MM.1S (cell line): ENCODE results near the gene KCNQ5.
A peak's percentile ranks its signal among the peaks of the same experiment; 100 is the strongest.

Experiments
- DNase-seq: peaks from one replicate; pipeline ENCODE4 v3.0.0-alpha.2; 2015
- H2AFZ ChIP-seq: fragments of 300-600 bp; sonication (generic); 2 replicates; pipeline ENCODE4 v1.6.0; 2016; ENCODE audit warnings: antibody characterized with exemption, low read length
- H3F3A ChIP-seq: fragments of 300-600 bp; sonication (generic); 2 replicates; pipeline ENCODE4 v1.6.1; 2016; ENCODE audit warnings: mild to moderate bottlenecking, antibody characterized with exemption, low read length, moderate library complexity, mixed read lengths; ENCODE audit not compliant: insufficient read depth
- H3K27ac ChIP-seq: fragments of 300-600 bp; sonication (generic); 2 replicates; pipeline ENCODE4 v1.5.1; 2016; ENCODE audit warnings: mild to moderate bottlenecking, low read length
- H3K27me3 ChIP-seq: fragments of 300-600 bp; sonication (generic); replicated peaks from 2 replicates; pipeline ENCODE4 v1.6.0; 2016; ENCODE audit warnings: low read length; ENCODE audit not compliant: insufficient read depth
- H3K36me3 ChIP-seq: fragments of 300-600 bp; sonication (generic); replicated peaks from 2 replicates; pipeline ENCODE4 v1.6.1; 2016; ENCODE audit warnings: mild to moderate bottlenecking, low read length, mixed read lengths; ENCODE audit not compliant: insufficient read depth
- H3K4me1 ChIP-seq: fragments of 300-600 bp; sonication (generic); 2 replicates; pipeline ENCODE4 v1.6.1; 2016; ENCODE audit warnings: low read length, mixed read lengths
- H3K4me2 ChIP-seq: fragments of 300-600 bp; sonication (generic); 2 replicates; pipeline ENCODE4 v1.6.0; 2016; ENCODE audit warnings: low read depth, low read length
- H3K4me3 ChIP-seq: fragments of 300-600 bp; sonication (generic); 2 replicates; pipeline ENCODE4 v1.5.1; 2016; ENCODE audit warnings: low read length, mixed read lengths
- H3K79me2 ChIP-seq: fragments of 300-600 bp; sonication (generic); 2 replicates; pipeline ENCODE4 v1.6.1; 2016; ENCODE audit warnings: mixed run types, low read length, mixed read lengths
- H3K9ac ChIP-seq: fragments of 300-600 bp; sonication (generic); 2 replicates; pipeline ENCODE4 v1.6.1; 2016; ENCODE audit warnings: low read length, mixed read lengths
- H3K9me2 ChIP-seq: fragments of 300-600 bp; sonication (generic); replicated peaks from 2 replicates; pipeline ENCODE4 v1.6.1; 2016; ENCODE audit warnings: mild to moderate bottlenecking, low read length, mixed read lengths; ENCODE audit not compliant: insufficient read depth
- H3K9me3 ChIP-seq: fragments of 300-600 bp; sonication (generic); replicated peaks from 2 replicates; pipeline ENCODE4 v1.6.1; 2016; ENCODE audit warnings: mild to moderate bottlenecking, low read length, mixed read lengths; ENCODE audit not compliant: insufficient read depth
- H4K20me1 ChIP-seq: fragments of 300-600 bp; sonication (generic); 2 replicates; pipeline ENCODE4 v1.6.1; 2016; ENCODE audit warnings: mild to moderate bottlenecking, low read length, moderate library complexity, mixed read lengths; ENCODE audit not compliant: insufficient read depth
- EZH2 ChIP-seq: fragments of 300-600 bp; sonication (generic); optimal IDR thresholded peaks from 2 replicates; pipeline ENCODE3; 2017; ENCODE audit warnings: low read depth, mild to moderate bottlenecking, antibody characterized with exemption, low read length, mixed read lengths
- EZH2phosphoT487 ChIP-seq: fragments of 300-600 bp; sonication (generic); IDR thresholded peaks from 2 replicates; pipeline ENCODE4 v1.6.1; 2018; ENCODE audit warnings: antibody characterized with exemption, low read length
- TF ChIP-seq, protein P1 (sequence below): fragments of 300-600 bp; sonication (generic); IDR thresholded peaks from 2 replicates; pipeline ENCODE4 v1.5.1; 2016; ENCODE audit warnings: antibody characterized with exemption, low read length, mixed read lengths

KCNQ5 gene

DNA sequence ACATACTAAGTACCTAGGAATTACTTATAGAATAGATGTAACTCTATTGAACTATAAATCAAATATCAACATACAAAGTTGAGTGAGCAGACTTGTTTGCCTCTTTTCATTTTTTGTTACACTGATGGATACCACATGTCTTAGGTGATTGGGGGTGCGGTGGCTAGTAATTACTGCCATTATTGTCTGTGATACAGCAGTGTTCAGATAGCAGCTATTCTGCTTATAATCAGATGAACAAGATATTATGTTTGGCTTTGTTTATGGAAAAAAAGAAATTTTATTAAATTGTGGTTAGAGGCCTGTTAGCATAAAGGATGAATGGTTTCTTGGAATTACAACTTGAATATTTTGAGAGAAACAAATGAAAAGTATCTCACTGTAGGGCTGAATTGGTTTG is 55.9 kb downstream of the KCNQ5 start:
- Histone ChIP-seq H3K79me2 (peaks cover 16% of the 10 kb centered on the region), H3K9me3 (no peaks in the 10 kb centered on the region), H3K4me2 (no peak overlapping the region), H3K27ac (no peak overlapping the region), H3K36me3 (no peaks in the 10 kb centered on the region), H3K27me3 (no peaks in the 10 kb centered on the region), H4K20me1 (no peaks in the 10 kb centered on the region), H3K9me2 (no peaks in the 10 kb centered on the region), H2AFZ (no peak overlapping the region), H3K4me3 (no peak overlapping the region), H3F3A (no peaks in the 10 kb centered on the region), H3K4me1 (no peaks in the 10 kb centered on the region; the same call in 1 of the 2 replicates), H3K9ac (no peak overlapping the region)
- no peak for DNase-seq
- TF ChIP-seq EZH2phosphoT487 (no peak), EZH2 (no peak)
- TF ChIP-seq, protein P1, sequence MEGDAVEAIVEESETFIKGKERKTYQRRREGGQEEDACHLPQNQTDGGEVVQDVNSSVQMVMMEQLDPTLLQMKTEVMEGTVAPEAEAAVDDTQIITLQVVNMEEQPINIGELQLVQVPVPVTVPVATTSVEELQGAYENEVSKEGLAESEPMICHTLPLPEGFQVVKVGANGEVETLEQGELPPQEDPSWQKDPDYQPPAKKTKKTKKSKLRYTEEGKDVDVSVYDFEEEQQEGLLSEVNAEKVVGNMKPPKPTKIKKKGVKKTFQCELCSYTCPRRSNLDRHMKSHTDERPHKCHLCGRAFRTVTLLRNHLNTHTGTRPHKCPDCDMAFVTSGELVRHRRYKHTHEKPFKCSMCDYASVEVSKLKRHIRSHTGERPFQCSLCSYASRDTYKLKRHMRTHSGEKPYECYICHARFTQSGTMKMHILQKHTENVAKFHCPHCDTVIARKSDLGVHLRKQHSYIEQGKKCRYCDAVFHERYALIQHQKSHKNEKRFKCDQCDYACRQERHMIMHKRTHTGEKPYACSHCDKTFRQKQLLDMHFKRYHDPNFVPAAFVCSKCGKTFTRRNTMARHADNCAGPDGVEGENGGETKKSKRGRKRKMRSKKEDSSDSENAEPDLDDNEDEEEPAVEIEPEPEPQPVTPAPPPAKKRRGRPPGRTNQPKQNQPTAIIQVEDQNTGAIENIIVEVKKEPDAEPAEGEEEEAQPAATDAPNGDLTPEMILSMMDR: no peak

DNA sequence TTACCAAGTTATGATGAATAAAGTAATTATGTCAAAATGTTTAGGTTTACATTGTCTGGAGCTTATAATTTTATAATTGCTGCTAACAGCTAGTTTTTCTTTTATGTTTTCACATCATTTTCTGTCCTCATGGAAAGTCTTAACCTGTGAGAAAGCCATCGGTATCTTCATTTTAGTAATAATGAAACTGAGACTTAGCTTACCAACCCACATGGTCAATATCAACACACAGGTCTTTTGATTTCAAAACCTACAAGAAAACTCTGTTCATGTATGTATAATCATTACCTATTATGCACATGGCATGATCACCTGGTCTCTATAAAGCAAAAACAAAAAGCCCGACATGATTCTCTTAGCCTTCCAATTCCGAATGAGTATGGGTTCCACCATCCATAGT is 61.9 kb downstream of the KCNQ5 start:
- Histone ChIP-seq H3K9me3 (no peaks in the 10 kb centered on the region), H2AFZ (no peak overlapping the region), H3K9ac (no peak overlapping the region), H3F3A (0 out of 2 replicates have a peak, but pooled peaks cover 2% of the 10 kb centered on the region), H3K4me1 (peaks cover 14% of the 10 kb centered on the region), H3K27me3 (no peaks in the 10 kb centered on the region), H3K9me2 (no peaks in the 10 kb centered on the region), H3K27ac (no peak overlapping the region), H3K36me3 (no peaks in the 10 kb centered on the region), H3K4me2 (peak overlapping the region; percentile 3; the same call in 1 of the 2 replicates), H4K20me1 (no peaks in the 10 kb centered on the region), H3K4me3 (no peak overlapping the region), H3K79me2 (peaks cover 37% of the 10 kb centered on the region)
- peak; percentile 46 for DNase-seq
- no peak for TF ChIP-seq EZH2phosphoT487
- TF ChIP-seq, protein P1: no peak
- no peak for TF ChIP-seq EZH2

DNA sequence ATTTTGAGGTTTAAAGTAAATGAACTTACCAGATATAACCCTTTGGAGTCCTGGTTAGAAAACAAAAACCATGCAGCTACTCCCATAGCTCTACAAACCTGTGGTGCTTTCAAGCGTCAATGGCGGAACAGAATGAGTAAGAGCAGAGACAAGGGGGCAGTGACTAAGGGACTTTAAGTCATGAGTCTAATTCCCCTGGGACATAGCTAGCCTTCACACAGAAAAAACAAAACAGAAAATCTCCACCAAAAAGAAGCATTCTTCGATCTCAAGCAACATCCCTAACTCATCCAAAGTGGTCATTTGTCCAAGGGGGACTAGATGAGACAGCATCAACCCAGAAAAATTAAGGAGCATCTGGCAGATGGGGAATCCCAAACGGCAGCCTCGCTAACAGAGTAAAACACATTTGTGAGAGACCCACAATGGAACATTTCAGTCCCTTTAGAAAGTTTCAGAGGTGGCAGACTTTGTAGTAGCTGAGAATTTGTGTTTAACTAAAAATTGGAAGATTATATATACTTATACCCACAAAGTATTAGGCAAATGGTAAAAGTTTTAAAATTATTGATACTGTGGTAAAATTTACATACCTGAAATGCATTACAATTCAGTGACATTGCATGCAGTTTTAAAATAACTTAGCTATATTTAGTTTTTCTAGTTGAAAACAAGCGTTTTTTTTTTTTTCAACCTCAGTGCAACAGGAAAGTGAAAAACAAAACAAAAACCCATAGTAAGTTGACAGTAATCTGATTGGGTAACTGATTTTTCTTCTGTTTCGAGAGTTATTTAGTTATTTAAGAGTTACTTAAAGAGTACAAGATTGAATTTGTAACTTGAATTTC is 67.5 kb downstream of the KCNQ5 start:
- Histone ChIP-seq H3K9ac (peak overlapping the region; percentile 61), H3K27me3 (no peaks in the 10 kb centered on the region), H3K4me2 (peak overlapping the region; percentile 70), H3K4me3 (peak overlapping the region; percentile 59), H3K27ac (peak overlapping the region; percentile 92), H3F3A (peaks cover 18% of the 10 kb centered on the region), H3K9me3 (no peaks in the 10 kb centered on the region), H3K4me1 (peaks cover 18% of the 10 kb centered on the region), H3K9me2 (no peaks in the 10 kb centered on the region), H3K79me2 (peaks cover 51% of the 10 kb centered on the region), H4K20me1 (no peaks in the 10 kb centered on the region), H3K36me3 (no peaks in the 10 kb centered on the region), H2AFZ (peak overlapping the region; percentile 21)
- peak; percentile 84 for DNase-seq
- TF ChIP-seq EZH2: no peak
- TF ChIP-seq, protein P1: no peak
- no peak for TF ChIP-seq EZH2phosphoT487
